H1 (cell line): ENCODE results near the gene ZNF423.

ENCODE experiments used
- CREB1 ChIP-seq: IDR thresholded peaks from 2 replicates; pipeline ENCODE4 v1.6.1; 2012; ENCODE audit warnings: inconsistent platforms
- CTCF ChIP-seq, 3 experiments: IDR thresholded peaks; 1 replicate in 2 of 3; 2 replicates in 1 of 3; pipeline versions ENCODE4 v1.5.1 to v1.6.1; 2011; ENCODE audit warnings: low read length in 3 of 3, mild to moderate bottlenecking in 3 of 3, inconsistent platforms in 2 of 3, low read depth in 1 of 3, moderate library complexity in 1 of 3; ENCODE audit not compliant: insufficient read depth in 1 of 3; ENCODE audit errors: control extremely low read depth in 1 of 3
- GABPA ChIP-seq: IDR thresholded peaks from 2 replicates; pipeline ENCODE4 v1.6.1; 2011; ENCODE audit warnings: mild to moderate bottlenecking, low read length, moderate library complexity, borderline replicate concordance; ENCODE audit not compliant: insufficient read depth
- JUN ChIP-seq: IDR thresholded peaks from 2 replicates; pipeline ENCODE4 v1.6.1; 2011; ENCODE audit warnings: low read depth, mild to moderate bottlenecking, improper control_type of control experiment, low read length

DNA sequence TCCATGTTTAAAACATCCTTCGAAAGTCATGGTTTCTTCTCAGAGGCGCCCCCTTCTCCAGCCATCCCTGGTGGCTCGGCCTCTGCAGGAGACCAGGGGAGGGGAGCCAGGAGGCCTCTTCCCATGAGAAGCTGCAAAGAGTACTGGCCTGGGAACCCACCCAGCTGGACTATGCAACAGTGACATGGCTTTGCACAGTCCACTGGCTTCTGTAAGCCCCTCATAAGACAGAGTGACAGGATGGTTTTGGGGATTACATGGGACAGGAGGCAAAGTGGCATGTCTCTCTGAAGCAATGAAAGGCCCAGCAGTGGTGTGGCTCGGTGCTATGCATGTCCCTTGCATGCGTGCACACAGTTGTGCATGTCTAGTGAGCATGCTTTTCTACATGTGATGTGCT lies 382.8 kb downstream of the ZNF423 start:
- TF ChIP-seq GABPA = no peak
- TF ChIP-seq CTCF (IDR thresholded peaks at IDR 0.05; ENCODE audit: control extremely low read depth in 1 of 3, insufficient read depth in 1 of 3, low read depth in 1 of 3, low read length in 3 of 3) = no peak
- TF ChIP-seq CREB1 = no peak
- no peak for TF ChIP-seq JUN
